Esophagus squamous epithelium (tissue), 5 donors: ENCODE measurements around the gene REPS2. TPM values are rescaled to one million over a fixed set of nuclear protein-coding genes. Genes with fewer than 3 reads are reported as not detected.
A peak's percentile ranks its signal among the peaks of the same experiment; 100 is the strongest.

Experiments
- DNase-seq: peaks from one replicate; lab custom pipeline; 2025; lab: John Stamatoyannopoulos, UW
- H3K27ac ChIP-seq, 4 donors: fragments of 200-600 bp; sonication (generic); one replicate each; pipeline ENCODE4 v1.5.1; 2016 to 2019; ENCODE audit warnings: mild to moderate bottlenecking in 1 of 4
- H3K27me3 ChIP-seq, 4 donors: fragments of 200-600 bp; sonication (generic); 1 replicate in 3 of 4; 2 replicates in 1 of 4; pipeline versions ENCODE4 v1.5.1 to v1.6.0; 2017 to 2021; ENCODE audit warnings: antibody characterized with exemption in 1 of 4
- H3K36me3 ChIP-seq, 3 donors: fragments of 200-600 bp; sonication (generic); one replicate each; pipeline ENCODE4 v1.5.1; 2016 to 2019
- H3K4me1 ChIP-seq, 3 donors: fragments of 200-600 bp; sonication (generic); one replicate each; pipeline ENCODE4 v1.5.1; 2017 to 2019
- H3K4me3 ChIP-seq, 4 donors: fragments of 200-600 bp; sonication (generic); 1 replicate in 3 of 4; 2 replicates in 1 of 4; pipeline ENCODE4 v1.5.1; 2016 to 2019; ENCODE audit warnings: mild to moderate bottlenecking in 2 of 4, moderate library complexity in 1 of 4
- H3K9me3 ChIP-seq, 3 donors: fragments of 200-600 bp; sonication (generic); one replicate each; pipeline ENCODE4 v1.5.1; 2016 to 2019
- POLR2A ChIP-seq, 4 donors: fragments of 450-650 bp; IDR thresholded peaks; one replicate each; pipeline ENCODE4 v1.6.1; 2017; ENCODE audit warnings: antibody characterized with exemption in 4 of 4, mild to moderate bottlenecking in 4 of 4, moderate library complexity in 3 of 4
- WGBS, 2 donors: methylation state at CpG; one replicate each; pipeline ENCODE4 v1.1.5; 2018; 5-methylcytosine and 5-hydroxymethylcytosine counted together
- intact Hi-C: fragments of 100-400 bp; cut with DNase I; formaldehyde crosslinking; loops from one replicate; pipeline ENCODE4 v1.15.0; 2022
- total RNA-seq, 4 donors: library from RNA; depleted of rRNA; stranded (reverse); fragments of >200 nt; gene quantifications; one replicate each; pipeline ENCODE4 v1.1.0, GENCODE V29; 2016
- TF ChIP-seq, protein P1 (sequence below), 6 experiments: fragments of 450-650 bp in 4 of 6; fragments of 200-600 bp in 2 of 6; sonication (generic) in 2 of 6; IDR thresholded peaks; one replicate each; pipeline ENCODE4 v1.5.1; 2016 to 2019; ENCODE audit warnings: antibody characterized with exemption in 6 of 6, mild to moderate bottlenecking in 4 of 6, moderate library complexity in 4 of 6
- donor health status: DM: yes; HTN: yes; CAD: no.

REPS2 gene
- total RNA-seq, 4 donors from 2014 or later: 0.97 to 12.8 (median 3.0) TPM

DNA sequence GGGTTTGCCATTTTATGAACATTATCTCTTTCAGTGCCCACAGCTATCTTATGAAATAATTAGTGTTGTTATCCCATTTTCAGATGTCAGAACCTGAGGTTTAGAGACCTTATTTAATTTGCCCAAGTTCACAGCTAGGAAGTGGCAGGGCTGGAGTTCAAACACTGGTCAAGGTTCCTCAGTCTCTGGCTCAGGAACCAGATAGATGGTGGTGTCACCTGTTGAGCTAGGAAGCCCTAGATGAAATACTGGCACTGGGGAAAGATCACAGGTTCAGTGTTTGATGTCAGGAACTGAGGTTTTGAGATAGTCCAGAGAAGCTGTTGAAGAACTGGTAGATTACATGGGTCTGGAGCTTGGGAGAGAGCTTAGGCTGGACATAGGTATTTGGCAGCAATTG is 85.4 kb downstream of the REPS2 start:
- intact Hi-C loops: no loop called here
- TF ChIP-seq, protein P1, sequence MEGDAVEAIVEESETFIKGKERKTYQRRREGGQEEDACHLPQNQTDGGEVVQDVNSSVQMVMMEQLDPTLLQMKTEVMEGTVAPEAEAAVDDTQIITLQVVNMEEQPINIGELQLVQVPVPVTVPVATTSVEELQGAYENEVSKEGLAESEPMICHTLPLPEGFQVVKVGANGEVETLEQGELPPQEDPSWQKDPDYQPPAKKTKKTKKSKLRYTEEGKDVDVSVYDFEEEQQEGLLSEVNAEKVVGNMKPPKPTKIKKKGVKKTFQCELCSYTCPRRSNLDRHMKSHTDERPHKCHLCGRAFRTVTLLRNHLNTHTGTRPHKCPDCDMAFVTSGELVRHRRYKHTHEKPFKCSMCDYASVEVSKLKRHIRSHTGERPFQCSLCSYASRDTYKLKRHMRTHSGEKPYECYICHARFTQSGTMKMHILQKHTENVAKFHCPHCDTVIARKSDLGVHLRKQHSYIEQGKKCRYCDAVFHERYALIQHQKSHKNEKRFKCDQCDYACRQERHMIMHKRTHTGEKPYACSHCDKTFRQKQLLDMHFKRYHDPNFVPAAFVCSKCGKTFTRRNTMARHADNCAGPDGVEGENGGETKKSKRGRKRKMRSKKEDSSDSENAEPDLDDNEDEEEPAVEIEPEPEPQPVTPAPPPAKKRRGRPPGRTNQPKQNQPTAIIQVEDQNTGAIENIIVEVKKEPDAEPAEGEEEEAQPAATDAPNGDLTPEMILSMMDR (IDR thresholded peaks at IDR 0.05): no peak
- no peak for TF ChIP-seq POLR2A (IDR thresholded peaks at IDR 0.05)
- Histone ChIP-seq H3K9me3 (no peaks in the 10 kb centered on the region), H3K4me1 (no peaks in the 10 kb centered on the region), H3K27ac (peak overlapping the region in 2 of 4 donors; percentile 29 to 54), H3K36me3 (no peaks in the 10 kb centered on the region), H3K4me3 (no peak overlapping the region), H3K27me3 (no peaks in the 10 kb centered on the region)
- DNase-seq: no peak

DNA sequence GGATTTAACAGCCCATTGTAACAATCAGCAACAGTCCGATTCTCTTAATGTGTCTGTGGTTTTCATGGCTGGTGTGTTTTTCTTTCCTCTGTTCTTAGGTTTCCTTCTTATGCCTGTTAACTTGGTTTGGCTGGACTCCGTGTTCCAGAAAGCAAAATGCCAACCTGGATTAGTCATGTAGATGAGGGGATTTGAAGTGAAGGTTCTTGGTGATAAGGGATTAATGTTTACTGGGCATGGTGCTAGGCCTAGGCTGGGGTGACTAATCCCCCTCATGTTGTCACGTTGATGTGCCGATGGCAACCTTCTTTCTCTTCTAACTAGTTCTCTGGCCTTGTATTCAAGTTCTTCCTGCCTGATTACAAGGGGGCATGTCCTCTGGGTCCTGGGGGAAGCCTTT is 85.9 kb downstream of the REPS2 start:
- no peaks in the 10 kb centered on the region for H3K36me3 ChIP-seq
- intact Hi-C loops: no loop called here
- no peaks in the 10 kb centered on the region for H3K4me1 ChIP-seq
- H3K27ac ChIP-seq: peak overlapping the region in 3 of 4 donors; percentile 24 to 54 (median 42)
- no peaks in the 10 kb centered on the region for H3K27me3 ChIP-seq
- 35 to 46% methylated on average over 2 to 4 of the region's 4 CpGs for WGBS, 2 donors
- TF ChIP-seq, protein P1 (IDR thresholded peaks at IDR 0.05): no peak
- TF ChIP-seq POLR2A (IDR thresholded peaks at IDR 0.05): no peak
- H3K4me3 ChIP-seq: no peak overlapping the region
- no peak for DNase-seq
- no peaks in the 10 kb centered on the region for H3K9me3 ChIP-seq

DNA sequence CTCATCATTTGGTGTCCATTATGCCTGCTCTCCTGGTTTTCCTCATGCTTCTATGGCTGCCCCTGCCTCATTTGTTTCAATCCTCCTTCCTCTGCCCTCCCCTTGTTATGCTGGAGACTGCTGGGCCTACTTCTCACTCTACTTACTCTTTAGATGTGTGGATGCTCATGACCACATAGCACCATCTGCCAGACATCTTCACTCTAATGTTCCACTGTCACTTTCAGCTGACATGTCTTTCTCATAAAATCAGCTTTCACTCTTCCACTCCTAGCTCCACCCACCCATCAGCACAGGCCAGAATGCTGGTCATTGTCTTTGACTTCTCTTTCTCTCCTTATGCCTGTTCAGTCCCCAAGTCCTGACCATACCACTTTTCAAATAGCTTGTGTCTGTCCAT is 86.8 kb downstream of the REPS2 start:
- H3K9me3 ChIP-seq: no peaks in the 10 kb centered on the region
- intact Hi-C loops: no loop called here
- TF ChIP-seq, protein P1 (IDR thresholded peaks at IDR 0.05): no peak
- no peak for TF ChIP-seq POLR2A (IDR thresholded peaks at IDR 0.05)
- H3K36me3 ChIP-seq: no peaks in the 10 kb centered on the region
- no peaks in the 10 kb centered on the region for H3K27me3 ChIP-seq
- no peak for DNase-seq
- H3K4me1 ChIP-seq: no peaks in the 10 kb centered on the region
- no peak overlapping the region for H3K4me3 ChIP-seq
- H3K27ac ChIP-seq: peak overlapping the region in 2 of 4 donors; percentile 42 to 54

DNA sequence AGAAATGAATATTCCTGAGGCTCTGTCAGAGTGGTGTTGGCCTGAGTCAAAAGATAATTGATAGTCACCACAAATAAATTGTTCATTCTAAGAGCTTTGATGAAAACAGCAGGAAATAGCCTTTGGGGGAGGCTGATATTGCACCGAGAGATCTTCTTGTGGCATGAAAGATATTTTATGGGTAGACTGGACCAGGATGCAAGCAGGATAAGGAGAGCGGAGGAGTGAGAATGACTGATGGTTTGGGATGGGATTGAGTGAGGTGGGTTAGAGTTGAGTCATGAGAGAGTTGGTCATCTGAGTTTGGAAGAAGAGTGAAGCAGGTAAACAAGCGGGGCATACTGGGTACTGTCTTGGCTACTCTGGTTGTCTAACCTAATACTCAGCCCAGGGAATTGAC is 88.7 kb downstream of the REPS2 start:
- Histone ChIP-seq H3K4me1 (no peaks in the 10 kb centered on the region), H3K9me3 (no peaks in the 10 kb centered on the region), H3K36me3 (no peaks in the 10 kb centered on the region), H3K27ac (no peak overlapping the region), H3K4me3 (no peak overlapping the region), H3K27me3 (no peaks in the 10 kb centered on the region)
- DNase-seq: no peak
- intact Hi-C loops: no loop called here
- 87 to 93% methylated on average over 3 of the region's 3 CpGs for WGBS, 2 donors
- TF ChIP-seq, protein P1 (IDR thresholded peaks at IDR 0.05): no peak
- no peak for TF ChIP-seq POLR2A (IDR thresholded peaks at IDR 0.05)

DNA sequence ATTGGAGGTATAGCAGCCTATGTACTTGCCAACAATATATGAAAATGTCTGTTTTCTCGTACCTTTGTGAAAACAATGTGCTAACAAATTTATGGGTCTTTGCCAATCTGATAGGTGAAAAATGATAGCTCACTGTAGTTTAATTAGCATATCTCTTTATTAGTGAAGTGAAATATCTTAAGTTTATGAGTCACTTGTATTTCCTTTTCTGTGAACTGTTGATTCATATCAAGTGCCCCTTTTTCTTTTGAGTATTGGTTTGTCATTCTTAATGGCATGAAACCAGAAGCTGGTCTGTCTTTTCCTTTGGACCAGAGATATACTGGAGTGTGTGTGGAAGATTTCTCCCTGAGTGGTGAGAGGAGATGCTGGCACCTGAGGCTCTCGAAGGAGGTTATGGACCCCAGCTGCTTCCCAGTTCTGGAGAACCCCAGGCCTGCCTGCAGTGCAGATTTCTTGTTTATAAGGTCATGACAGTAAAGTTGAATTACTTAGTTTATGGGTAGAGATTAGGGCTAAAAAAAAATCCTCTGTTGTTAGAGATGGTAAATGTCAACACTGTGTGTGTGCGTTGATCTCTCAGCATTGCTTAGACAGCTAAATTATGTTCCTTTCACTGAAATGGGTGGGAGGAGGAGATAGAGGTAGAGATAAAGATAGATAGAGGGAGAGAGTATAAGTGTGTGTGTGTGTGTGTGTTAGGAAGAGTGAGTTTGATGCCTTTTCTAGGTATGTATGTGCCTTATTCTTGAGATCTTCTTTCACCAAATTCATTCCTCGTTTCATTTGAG is 89.9 kb downstream of the REPS2 start:
- Histone ChIP-seq H3K27me3 (no peaks in the 10 kb centered on the region), H3K4me3 (no peak overlapping the region), H3K36me3 (no peaks in the 10 kb centered on the region), H3K9me3 (no peaks in the 10 kb centered on the region), H3K4me1 (no peaks in the 10 kb centered on the region), H3K27ac (no peak overlapping the region)
- no peak for DNase-seq
- intact Hi-C loops: no loop called here
- WGBS, 2 donors: 63 to 77% methylated on average over 3 to 4 of the region's 4 CpGs
- no peak for TF ChIP-seq POLR2A (IDR thresholded peaks at IDR 0.05)
- TF ChIP-seq, protein P1 (IDR thresholded peaks at IDR 0.05): no peak
